Neutrophil (primary cell): Measurements from ENCODE around the gene CCK.
"Not testable (repeated sequence)": the region's sequence is repeated elsewhere in the genome, so short reads cannot be mapped to it uniquely, and the experiment has no call there.

Experiments
- H3K27ac ChIP-seq: fragments of 200-600 bp; sonication (generic); 2 replicates; pipeline ENCODE4 v1.5.1; 2016; ENCODE audit warnings: mild to moderate bottlenecking, moderate library complexity
- H3K27me3 ChIP-seq: fragments of 200-600 bp; sonication (generic); 2 replicates; pipeline ENCODE4 v1.6.0; 2016; ENCODE audit warnings: mild to moderate bottlenecking
- H3K36me3 ChIP-seq: fragments of 200-600 bp; sonication (generic); 2 replicates; pipeline ENCODE4 v1.5.1; 2017
- H3K4me1 ChIP-seq, 2 experiments: fragments of 200-600 bp in 1 of 2; sonication (generic) in 1 of 2; 1 replicate in 1 of 2; 2 replicates in 1 of 2; pipeline versions ENCODE4 v1.5.1 to v1.6.1; 2013 to 2016; ENCODE audit warnings: low read depth in 1 of 2, low read length in 1 of 2, mild to moderate bottlenecking in 1 of 2, moderate library complexity in 1 of 2; ENCODE audit not compliant: control insufficient read depth in 1 of 2, insufficient read depth in 1 of 2
- H3K4me3 ChIP-seq, 2 experiments: fragments of 200-600 bp in 1 of 2; sonication (generic) in 1 of 2; 1 replicate in 1 of 2; 2 replicates in 1 of 2; pipeline ENCODE4 v1.5.1; 2013 to 2016; ENCODE audit warnings: low read depth in 1 of 2, low read length in 1 of 2, mild to moderate bottlenecking in 1 of 2, moderate library complexity in 1 of 2
- H3K9me3 ChIP-seq: fragments of 200-600 bp; sonication (generic); 2 replicates; pipeline ENCODE4 v1.5.1; 2016
- TF ChIP-seq, protein P1 (sequence below): fragments of 200-600 bp; sonication (generic); IDR thresholded peaks from 2 replicates; pipeline ENCODE4 v1.5.1; 2016; ENCODE audit warnings: antibody characterized with exemption

CCK gene

DNA sequence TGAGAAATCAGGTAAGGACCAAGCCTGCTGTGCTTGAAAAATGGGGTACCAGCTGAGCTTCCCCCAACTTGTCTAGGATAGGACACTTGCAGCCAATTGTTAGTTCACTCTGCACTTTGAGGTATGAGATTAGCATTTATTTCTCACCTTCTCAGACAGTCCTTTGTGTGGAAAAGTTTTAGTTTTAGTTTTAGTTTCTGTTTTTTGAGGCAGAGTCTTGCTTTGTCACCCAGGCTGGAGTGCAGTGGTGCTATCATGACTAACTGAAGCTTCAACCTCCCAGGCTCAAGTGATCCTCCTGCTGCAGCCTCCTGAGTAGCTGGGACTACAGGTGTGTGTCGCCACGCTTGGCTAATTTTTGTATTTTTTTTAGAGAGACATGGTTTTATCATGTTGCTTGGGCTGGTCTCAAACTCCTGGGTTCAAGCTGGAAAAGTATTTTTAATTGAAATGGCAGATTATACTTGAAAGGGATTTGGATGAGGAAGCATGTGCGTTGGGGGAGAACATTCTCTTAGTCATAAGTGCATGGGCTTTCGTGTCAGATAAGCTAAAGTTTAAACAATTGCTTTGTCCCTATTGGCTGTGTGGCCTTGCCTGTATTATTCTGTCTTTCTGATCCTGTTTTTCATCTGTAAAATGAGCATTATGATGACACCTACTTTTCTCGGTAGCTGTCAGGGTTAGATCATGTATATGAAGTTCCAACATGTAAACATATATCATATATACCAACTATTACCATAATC lies 25.2 kb upstream of the CCK start:
- Histone ChIP-seq H3K27me3 (peaks cover 6% of the 10 kb centered on the region), H3K9me3 (no peaks in the 10 kb centered on the region), H3K4me3 (no peak overlapping the region), H3K27ac (no peak overlapping the region), H3K36me3 (no peaks in the 10 kb centered on the region), H3K4me1 (no peaks in the 10 kb centered on the region)
- TF ChIP-seq, protein P1, sequence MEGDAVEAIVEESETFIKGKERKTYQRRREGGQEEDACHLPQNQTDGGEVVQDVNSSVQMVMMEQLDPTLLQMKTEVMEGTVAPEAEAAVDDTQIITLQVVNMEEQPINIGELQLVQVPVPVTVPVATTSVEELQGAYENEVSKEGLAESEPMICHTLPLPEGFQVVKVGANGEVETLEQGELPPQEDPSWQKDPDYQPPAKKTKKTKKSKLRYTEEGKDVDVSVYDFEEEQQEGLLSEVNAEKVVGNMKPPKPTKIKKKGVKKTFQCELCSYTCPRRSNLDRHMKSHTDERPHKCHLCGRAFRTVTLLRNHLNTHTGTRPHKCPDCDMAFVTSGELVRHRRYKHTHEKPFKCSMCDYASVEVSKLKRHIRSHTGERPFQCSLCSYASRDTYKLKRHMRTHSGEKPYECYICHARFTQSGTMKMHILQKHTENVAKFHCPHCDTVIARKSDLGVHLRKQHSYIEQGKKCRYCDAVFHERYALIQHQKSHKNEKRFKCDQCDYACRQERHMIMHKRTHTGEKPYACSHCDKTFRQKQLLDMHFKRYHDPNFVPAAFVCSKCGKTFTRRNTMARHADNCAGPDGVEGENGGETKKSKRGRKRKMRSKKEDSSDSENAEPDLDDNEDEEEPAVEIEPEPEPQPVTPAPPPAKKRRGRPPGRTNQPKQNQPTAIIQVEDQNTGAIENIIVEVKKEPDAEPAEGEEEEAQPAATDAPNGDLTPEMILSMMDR = no peak

DNA sequence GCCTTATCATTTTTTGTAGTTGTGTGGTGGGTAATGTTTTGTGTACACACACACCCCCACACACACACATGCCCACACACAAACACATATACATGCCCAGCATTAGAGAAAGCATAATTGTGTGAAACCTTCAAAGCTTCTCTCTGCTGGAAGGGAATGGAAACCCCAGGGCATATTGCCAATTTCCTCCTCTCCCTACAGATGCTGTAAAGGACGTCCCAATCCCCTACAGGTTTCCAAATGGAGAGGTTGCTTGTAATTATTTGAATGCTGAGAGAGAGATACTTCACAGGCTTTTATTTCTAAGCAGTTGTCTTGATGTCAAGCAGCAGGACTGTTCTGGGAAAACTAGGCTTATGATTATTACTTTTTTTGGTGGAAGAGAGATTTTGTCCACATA lies 23.0 kb upstream of the CCK start:
- no peak overlapping the region for H3K27ac ChIP-seq
- no peaks in the 10 kb centered on the region for H3K36me3 ChIP-seq
- H3K4me3 ChIP-seq = no peak overlapping the region
- H3K4me1 ChIP-seq = no peaks in the 10 kb centered on the region
- TF ChIP-seq, protein P1 = no peak
- H3K9me3 ChIP-seq = no peaks in the 10 kb centered on the region
- peaks cover 6% of the 10 kb centered on the region for H3K27me3 ChIP-seq

DNA sequence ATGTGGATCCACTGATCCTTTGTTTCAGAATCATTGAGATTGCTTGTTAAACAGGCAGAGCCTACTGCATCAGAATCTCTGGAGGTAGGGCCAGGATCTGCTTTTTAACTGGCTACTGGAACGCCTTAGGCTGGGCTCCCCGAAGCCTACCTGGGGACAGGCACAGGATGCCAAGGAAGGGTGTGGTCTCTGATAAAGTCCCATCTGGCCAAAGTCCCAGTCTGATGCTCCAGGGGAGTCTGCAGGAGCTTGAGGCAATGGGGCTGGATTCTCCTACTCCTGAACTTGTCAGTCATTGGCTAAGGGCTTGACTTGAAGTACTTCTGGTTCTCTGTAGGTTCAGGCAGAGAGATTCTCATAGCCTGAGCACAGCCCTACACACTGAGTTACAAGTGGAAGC lies 22.4 kb upstream of the CCK start:
- no peaks in the 10 kb centered on the region for H3K9me3 ChIP-seq
- H3K27ac ChIP-seq = no peak overlapping the region
- no peaks in the 10 kb centered on the region for H3K4me1 ChIP-seq
- no peak overlapping the region for H3K4me3 ChIP-seq
- no peaks in the 10 kb centered on the region for H3K36me3 ChIP-seq
- TF ChIP-seq, protein P1 = no peak
- H3K27me3 ChIP-seq = peaks cover 6% of the 10 kb centered on the region

DNA sequence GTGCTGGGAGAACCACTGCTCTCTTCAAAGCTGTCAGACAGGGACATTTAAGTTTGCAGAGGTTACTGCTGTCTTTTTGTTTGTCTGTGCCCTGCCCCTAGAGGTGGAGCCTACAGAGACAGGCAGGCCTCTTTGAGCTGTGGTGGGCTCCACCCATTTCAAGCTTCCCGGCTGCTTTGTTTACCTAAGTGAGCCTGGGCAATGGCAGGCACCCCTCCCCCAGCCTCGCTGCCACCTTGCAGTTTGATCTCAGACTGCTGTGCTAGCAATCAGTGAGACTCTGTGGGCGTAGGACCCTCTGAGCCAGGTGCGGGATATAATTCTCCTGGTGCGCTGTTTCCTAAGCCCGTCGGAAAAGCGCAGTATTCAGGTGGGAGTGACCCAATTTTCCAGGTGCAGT lies 21.4 kb upstream of the CCK start:
- not testable (repeated sequence) for H3K27me3 ChIP-seq, H3K36me3 ChIP-seq, H3K4me1 ChIP-seq, H3K27ac ChIP-seq, H3K4me3 ChIP-seq, H3K9me3 ChIP-seq

DNA sequence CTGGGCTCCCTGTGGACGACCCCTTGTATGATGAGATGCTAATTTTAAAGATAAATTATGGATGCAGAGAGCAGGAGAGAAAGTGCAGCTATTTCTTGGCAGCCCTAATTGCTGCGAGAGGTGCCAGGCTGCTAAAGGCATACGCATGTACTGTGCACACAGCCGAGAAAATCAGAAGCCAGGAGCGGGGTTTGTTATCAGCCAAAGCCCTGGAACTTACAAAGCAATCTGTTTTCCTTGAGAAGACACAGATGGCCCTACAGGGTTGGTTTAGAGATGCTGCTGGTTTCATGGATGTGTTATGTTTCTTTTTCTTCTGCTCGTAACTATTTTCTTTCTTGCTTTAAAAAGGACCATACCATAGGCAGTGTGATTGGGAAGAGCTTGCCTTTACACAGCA lies 11.7 kb upstream of the CCK start:
- TF ChIP-seq, protein P1 = no peak
- Histone ChIP-seq H3K27me3 (peaks cover 14% of the 10 kb centered on the region), H3K4me3 (no peak overlapping the region), H3K4me1 (no peaks in the 10 kb centered on the region), H3K36me3 (no peaks in the 10 kb centered on the region), H3K27ac (no peak overlapping the region), H3K9me3 (no peaks in the 10 kb centered on the region)

DNA sequence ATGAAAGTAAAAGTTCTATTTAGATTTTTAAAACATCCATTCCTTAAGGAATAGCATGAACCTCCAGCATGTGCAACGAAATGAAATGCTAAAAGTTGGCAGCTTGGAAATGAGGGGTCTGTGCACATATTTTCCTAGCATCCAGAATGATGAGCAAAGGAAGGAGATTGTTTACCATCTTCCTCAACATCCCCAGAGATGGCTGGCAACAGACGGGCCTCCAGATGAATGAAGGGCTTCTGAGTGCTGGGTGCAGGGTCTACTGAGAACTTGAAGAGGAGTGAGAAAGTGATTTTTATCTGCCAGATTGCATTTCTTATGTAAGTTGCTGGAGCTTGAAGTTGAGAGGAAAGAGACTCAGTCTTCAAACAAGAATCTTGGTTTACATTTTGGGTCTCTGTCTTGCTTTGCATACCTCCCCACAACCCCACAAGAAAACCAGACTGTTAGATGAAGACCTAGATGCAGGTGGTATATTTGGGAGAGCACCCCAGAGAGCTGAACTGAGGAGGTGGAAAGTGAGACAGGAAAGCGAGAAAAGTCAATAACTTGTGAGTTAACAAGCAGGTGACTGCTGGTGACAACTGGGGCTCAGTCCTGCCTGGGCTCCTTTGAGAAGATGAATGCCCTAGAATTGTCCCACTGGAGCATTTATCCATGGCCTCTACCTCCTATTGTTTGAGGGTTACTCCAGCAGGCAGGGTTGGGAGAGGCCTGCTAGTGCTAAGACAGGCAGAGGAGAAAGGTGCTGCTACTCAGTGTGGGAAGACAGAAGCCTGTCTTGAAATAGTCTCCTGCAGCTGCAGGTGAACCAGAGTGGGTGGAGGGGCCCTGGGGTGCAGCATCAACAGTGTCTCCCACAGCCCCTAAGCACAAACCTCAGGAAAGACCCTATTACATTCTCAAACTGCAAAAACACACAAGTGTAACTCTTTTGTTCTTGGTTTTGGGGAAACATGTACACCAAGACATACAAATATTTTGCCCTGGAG lies 10.5 kb upstream of the CCK start:
- TF ChIP-seq, protein P1 = no peak
- Histone ChIP-seq H3K4me1 (no peaks in the 10 kb centered on the region), H3K36me3 (no peaks in the 10 kb centered on the region), H3K4me3 (no peak overlapping the region), H3K9me3 (no peaks in the 10 kb centered on the region), H3K27ac (no peak overlapping the region), H3K27me3 (peaks cover 14% of the 10 kb centered on the region)
